ENCODE measurements around the gene MAMSTR. TPM values are rescaled to one million over a fixed set of nuclear protein-coding genes. Genes with fewer than 3 reads are reported as not detected.
"Not testable (repeated sequence)": the region's sequence is repeated elsewhere in the genome, so short reads cannot be mapped to it uniquely, and the experiment has no call there.

Gene MAMSTR
- total and polyA plus RNA-seq, 12 donors, result 1.9 to 7.5 (median 3.4) TPM

DNA sequence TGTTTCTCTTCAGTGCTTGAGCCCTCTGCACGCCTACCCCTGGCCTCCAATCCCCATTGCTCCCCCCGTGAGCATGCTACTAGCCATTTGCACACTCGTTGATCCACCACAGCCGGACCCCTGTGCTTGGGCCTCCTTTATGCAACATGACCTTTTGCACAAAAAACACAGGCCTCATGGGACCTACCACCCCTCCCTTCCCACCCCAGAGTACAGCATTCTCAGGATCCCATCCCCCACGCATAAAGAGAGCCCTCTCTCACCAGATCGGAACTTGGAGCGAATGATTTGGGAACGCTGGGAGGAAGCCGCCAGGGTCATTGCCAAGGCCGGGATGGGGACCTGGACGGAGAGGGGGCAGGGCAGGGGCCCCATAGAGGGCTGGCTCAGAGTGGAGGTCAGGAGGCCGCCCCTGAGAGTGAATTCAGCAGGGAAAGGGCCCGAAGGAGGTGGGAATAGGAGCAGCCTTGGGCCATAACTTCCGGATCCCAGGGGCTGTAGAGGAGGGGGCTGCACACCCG is 754 bp downstream of the MAMSTR start:
- intact Hi-C loops (cut with DNase I), result no loop called here
- 40 to 46% methylated on average over 15 of the region's 15 CpGs for WGBS, 2 donors
- H3K4me3 ChIP-seq, result peak overlapping the region in 3 of 10 donors; percentile 17 to 51 (median 17)
- H3K36me3 ChIP-seq, result peaks cover 0 to 38% (median 0%) of the 10 kb centered on the region in 9 donors
- DNase-seq (peak; percentile 33 to 51), ATAC-seq (no peak)
- TF ChIP-seq, protein P1, sequence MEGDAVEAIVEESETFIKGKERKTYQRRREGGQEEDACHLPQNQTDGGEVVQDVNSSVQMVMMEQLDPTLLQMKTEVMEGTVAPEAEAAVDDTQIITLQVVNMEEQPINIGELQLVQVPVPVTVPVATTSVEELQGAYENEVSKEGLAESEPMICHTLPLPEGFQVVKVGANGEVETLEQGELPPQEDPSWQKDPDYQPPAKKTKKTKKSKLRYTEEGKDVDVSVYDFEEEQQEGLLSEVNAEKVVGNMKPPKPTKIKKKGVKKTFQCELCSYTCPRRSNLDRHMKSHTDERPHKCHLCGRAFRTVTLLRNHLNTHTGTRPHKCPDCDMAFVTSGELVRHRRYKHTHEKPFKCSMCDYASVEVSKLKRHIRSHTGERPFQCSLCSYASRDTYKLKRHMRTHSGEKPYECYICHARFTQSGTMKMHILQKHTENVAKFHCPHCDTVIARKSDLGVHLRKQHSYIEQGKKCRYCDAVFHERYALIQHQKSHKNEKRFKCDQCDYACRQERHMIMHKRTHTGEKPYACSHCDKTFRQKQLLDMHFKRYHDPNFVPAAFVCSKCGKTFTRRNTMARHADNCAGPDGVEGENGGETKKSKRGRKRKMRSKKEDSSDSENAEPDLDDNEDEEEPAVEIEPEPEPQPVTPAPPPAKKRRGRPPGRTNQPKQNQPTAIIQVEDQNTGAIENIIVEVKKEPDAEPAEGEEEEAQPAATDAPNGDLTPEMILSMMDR (IDR thresholded peaks at IDR 0.05), result no peak
- H3K4me1 ChIP-seq, result peaks cover 20 to 91% (median 54%) of the 10 kb centered on the region in 9 donors
- H3K9me3 ChIP-seq, result no peaks in the 10 kb centered on the region
- peak overlapping the region; percentile 74 to 89 (median 84) for H3K27ac ChIP-seq
- H3K27me3 ChIP-seq, result no peaks in the 10 kb centered on the region

DNA sequence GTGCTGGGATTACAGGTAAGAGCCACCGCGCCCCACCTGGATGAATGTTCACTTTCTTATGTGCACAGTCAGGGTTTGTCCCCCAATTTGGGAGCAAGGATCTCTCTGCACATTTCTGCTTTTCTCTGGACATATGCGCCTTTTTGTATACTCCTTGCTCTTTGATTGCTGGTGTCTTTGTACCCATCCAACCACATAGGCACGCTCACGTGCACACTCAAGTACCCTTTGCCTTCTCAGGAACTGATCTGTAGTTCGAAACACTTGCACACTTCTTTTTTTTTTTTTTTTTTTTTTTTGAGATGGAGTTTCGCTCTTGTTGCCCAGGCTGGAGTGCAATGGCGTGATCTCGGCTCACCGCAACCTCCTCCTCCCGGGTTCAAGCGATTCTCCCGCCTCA is 1.4 kb downstream of the MAMSTR start:
- peaks cover 0 to 32% (median 0%) of the 10 kb centered on the region in 9 donors for H3K36me3 ChIP-seq
- H3K9me3 ChIP-seq; H3K4me3 ChIP-seq; intact Hi-C loops (cut with DNase I); DNase-seq; H3K27me3 ChIP-seq; ATAC-seq: not testable (repeated sequence)
- peak overlapping the region in 5 of 10 donors; percentile 17 to 89 (median 84) for H3K27ac ChIP-seq
- H3K4me1 ChIP-seq, result peaks cover 20 to 91% (median 60%) of the 10 kb centered on the region in 9 donors
- 95 to 96% methylated on average over 12 to 13 of the region's 13 CpGs for WGBS, 2 donors

DNA sequence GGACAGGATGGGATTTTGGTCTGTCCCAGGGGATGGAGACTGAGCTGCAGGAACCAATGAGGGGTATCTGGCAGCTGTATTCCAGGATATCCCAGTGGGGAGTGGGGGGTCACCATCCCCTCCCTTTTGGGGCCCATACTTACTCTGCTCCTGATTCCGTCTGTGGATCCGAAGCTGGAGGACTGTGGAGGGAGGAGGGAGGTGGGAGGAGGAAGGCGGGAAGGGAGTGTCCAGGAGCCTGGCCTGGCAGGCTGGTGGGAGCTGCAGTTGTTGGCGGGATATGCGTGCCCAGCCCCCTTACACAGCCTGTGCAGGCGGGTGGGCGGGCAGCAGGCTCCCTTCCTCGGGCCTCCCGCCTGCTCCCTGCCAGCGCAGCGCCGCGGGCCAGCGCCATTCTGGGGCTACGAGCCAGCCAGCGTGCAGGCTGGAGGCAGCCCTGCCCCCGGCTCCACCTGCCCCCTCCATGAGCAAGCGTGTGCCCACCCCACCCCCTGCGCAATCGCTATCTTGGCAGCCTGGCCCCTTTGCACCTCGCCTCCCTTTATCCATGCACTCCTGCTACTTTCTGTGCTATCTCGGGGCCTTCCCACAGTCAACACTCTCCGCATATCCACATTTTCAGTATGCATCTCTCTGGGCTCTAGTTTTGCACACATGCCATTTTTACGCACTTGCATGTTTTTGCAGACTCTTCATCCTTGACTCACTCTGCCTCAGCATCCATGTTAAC is 2.8 kb downstream of the MAMSTR start:
- intact Hi-C loops (cut with DNase I), result no loop called here
- no peaks in the 10 kb centered on the region for H3K27me3 ChIP-seq
- H3K27ac ChIP-seq, result peak overlapping the region; percentile 4 to 94 (median 87)
- TF ChIP-seq, protein P1 (IDR thresholded peaks at IDR 0.05), result no peak
- H3K9me3 ChIP-seq, result no peaks in the 10 kb centered on the region
- ATAC-seq (peak in 6 of 8 donors; percentile 1 to 15 (median 4)), DNase-seq (peak; percentile 69 to 73)
- H3K4me1 ChIP-seq, result peaks cover 23 to 83% (median 64%) of the 10 kb centered on the region in 9 donors
- H3K36me3 ChIP-seq, result peaks cover 0 to 18% (median 0%) of the 10 kb centered on the region in 9 donors
- 6% methylated on average over 19 to 24 of the region's 24 CpGs for WGBS, 2 donors
- H3K4me3 ChIP-seq, result peak overlapping the region in 8 of 10 donors; percentile 26 to 86 (median 64)

GRCh38 chr19:48715681-48716171 is 3.8 kb downstream of the MAMSTR start:
- Histone ChIP-seq H3K4me1 (peaks cover 23 to 75% (median 57%) of the 10 kb centered on the region in 9 donors), H3K9me3 (peaks cover 0 to 9% (median 0%) of the 10 kb centered on the region in 11 donors), H3K27ac (peak overlapping the region; percentile 4 to 94 (median 87)), H3K27me3 (no peaks in the 10 kb centered on the region), H3K4me3 (peak overlapping the region in 8 of 10 donors; percentile 30 to 86 (median 70)), H3K36me3 (peaks cover 0 to 8% (median 0%) of the 10 kb centered on the region in 9 donors)
- TF ChIP-seq, protein P1 (IDR thresholded peaks at IDR 0.05), result no peak
- intact Hi-C loops (cut with DNase I), result loop anchor here in 1 of 10 donors (2.0 kb wide), 1 partner anchor 41 kb away; no protein-coding TSS in a partner anchor
- WGBS, 2 donors, result 61 to 65% methylated on average over 19 of the region's 19 CpGs
- ATAC-seq (no peak), DNase-seq (no peak)

Measured in heart right ventricle (tissue), 16 donors.